H1 (cell line): ENCODE data around the gene TNFAIP2. TPM values are rescaled to one million over a fixed set of nuclear protein-coding genes. Genes with fewer than 3 reads are reported as not detected.
A peak's percentile ranks its signal among the peaks of the same experiment; 100 is the strongest.

Source experiments
- CREB1 ChIP-seq: IDR thresholded peaks from 2 replicates; pipeline ENCODE4 v1.6.1; 2012; ENCODE audit warnings: inconsistent platforms
- JUND ChIP-seq: IDR thresholded peaks from 2 replicates; pipeline ENCODE4 v1.6.1; 2011; ENCODE audit warnings: mild to moderate bottlenecking, improper control_type of control experiment, low read length
- MAX ChIP-seq: IDR thresholded peaks from 2 replicates; pipeline ENCODE4 v1.6.1; 2012; ENCODE audit warnings: inconsistent platforms
- NRF1 ChIP-seq: IDR thresholded peaks from 2 replicates; pipeline ENCODE4 v1.6.1; 2011; ENCODE audit warnings: mild to moderate bottlenecking, low read depth, low read length, improper control_type of control experiment
- POLR2AphosphoS5 ChIP-seq: IDR thresholded peaks from 2 replicates; pipeline ENCODE4 v1.6.1; 2011; ENCODE audit warnings: low read depth, low read length
- polyA plus RNA-seq, 7 experiments: library from polyadenylated mRNA; depleted of rRNA in 3 of 7; stranded (reverse) in 5 of 7; unstranded in 2 of 7; fragments of >200 nt in 5 of 7; fragments of 200-250 nt in 2 of 7; gene quantifications; 1 replicate in 5 of 7; 2 replicates in 1 of 7; 4 replicates in 1 of 7; pipeline versions ENCODE4 v1.2.1 to v1.2.3, GENCODE V29; 2011 to 2013; ENCODE audit warnings: missing spikeins in 2 of 7, mixed read lengths in 2 of 7
- total RNA-seq: library from RNA; stranded (reverse); fragmentation: NEBNext Ultra II Directional; extraction: Animal tissue kit (Norgen Biotek cat#: 25700); gene quantifications from 2 replicates; pipeline ENCODE4 v1.2.1, GENCODE V29; 2021

The TNFAIP2 gene
- total and polyA plus RNA-seq, 2 of the 8 experiments (the other 6 are each of a cell fraction or from before 2014, with no cell fraction given): 28.3 to 34.5 TPM

DNA sequence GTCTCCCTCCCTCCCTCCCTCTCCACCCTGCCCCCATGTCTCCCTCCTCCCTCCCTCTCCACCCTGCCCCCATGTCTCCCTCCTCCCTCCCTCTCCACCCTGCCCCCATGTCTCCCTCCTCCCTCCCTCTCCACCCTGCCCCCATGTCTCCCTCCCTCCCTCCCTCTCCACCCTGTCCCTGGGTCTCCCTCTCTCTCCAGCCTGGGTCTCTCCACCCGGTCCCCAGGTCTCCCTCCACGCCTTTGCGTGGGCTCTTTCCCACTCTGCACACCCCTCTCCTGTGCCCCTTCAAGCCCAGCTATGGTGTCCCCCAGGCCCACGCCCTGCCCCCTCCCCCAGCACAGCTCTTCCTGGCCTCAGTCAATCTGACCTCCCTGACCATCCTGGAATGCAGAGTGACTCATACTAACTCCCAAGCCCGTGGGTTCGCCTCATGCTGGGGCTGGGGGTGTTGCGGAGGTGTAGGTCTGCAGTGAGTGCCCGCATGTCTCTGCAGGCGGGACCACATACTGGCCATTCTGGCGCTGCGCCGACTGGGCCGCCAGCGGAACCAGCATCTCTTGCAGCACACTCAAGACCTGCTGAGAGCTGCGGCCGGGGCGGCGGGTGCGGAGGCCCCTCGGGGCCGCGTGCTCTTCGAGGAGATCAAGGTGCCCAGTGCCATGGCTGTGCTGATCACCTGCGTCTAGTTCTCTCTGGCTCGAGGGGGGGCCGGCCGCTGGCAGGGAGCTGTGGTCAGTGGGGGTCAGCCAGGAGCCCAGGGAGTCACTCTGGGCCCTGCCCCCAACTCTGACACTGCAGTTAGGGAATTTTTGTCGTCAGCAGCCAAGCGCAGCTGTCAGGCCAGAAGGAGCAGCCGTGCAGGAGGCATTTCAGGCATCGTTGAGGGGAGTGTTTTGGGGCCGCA, 13.5 kb upstream of the TNFAIP2 start (continued):
- TF ChIP-seq NRF1 (no peak), POLR2AphosphoS5 (peak; percentile 19; the same call in 1 of the 2 replicates), JUND (peak; percentile 93), CREB1 (peak; percentile 63), MAX (peak; percentile 72)
